ENCODE data around the gene TRAF7. TPM values are rescaled to one million over a fixed set of nuclear protein-coding genes. Genes with fewer than 3 reads are reported as not detected.
"Not testable (repeated sequence)": the region's sequence is repeated elsewhere in the genome, so short reads cannot be mapped to it uniquely, and the experiment has no call there.

Gene TRAF7
- total RNA-seq, 2 donors from 2014 or later: 102 to 131 TPM

DNA sequence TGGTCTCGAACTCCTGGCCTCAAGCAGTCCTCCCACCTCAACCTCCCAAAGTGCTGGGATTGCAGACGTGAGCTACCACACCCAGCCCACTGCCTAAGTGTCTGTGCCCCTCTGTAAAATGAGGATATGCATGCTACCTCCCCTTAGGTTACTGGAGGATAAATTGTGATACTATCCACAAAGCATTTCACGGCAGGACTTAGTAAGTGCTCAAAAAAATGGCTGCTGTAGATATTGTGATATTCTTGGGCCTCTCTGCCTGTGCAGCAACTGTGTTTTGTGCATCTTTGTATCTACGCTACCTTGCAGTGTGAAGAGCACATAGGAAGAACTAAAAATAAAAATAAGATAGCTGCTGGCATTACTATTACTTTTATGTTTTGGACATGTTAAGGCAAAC, 42.7 kb downstream of the TRAF7 start:
- Histone ChIP-seq H3K9me3 (no peaks in the 10 kb centered on the region), H3K9ac (ENCODE audit: low read depth in 2 of 2, low read length in 2 of 2) (no peak overlapping the region), H3K27ac (no peak overlapping the region), H3K4me3 (no peak overlapping the region), H3K4me1 (no peaks in the 10 kb centered on the region), H3K36me3 (no peaks in the 10 kb centered on the region), H3K27me3 (peaks cover 34% of the 10 kb centered on the region)
- intact Hi-C loops (cut with DNase I): no loop called here
- no peak for TF ChIP-seq CTCF (IDR thresholded peaks at IDR 0.05)
- no peak for DNase-seq

DNA sequence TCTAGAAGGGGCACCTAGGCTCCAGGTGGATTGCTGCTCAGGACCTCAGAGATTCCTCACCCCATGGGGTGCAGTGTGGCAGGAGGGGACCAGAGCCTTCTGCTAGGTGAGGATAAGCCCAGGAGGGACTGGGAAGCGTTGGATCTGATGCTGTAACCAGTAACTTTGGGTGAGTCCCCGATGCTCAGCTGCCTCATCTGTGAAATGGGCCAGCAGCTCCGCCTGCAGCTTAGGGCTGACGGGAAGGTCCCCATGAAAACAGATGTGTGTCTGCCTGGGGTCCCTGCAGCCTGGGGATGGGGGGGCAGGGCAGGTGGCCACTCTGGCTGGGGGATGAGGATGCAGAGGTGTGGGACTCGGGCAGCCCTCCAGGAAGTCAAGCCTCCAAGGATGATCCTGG, 43.5 kb downstream of the TRAF7 start:
- H3K9me3 ChIP-seq: no peaks in the 10 kb centered on the region
- H3K9ac ChIP-seq (ENCODE audit: low read depth in 2 of 2, low read length in 2 of 2): no peak overlapping the region
- no peaks in the 10 kb centered on the region for H3K36me3 ChIP-seq
- no peak for TF ChIP-seq CTCF (IDR thresholded peaks at IDR 0.05)
- no peak overlapping the region for H3K4me3 ChIP-seq
- H3K27me3 ChIP-seq: peaks cover 31% of the 10 kb centered on the region
- H3K4me1 ChIP-seq: no peaks in the 10 kb centered on the region
- no peak overlapping the region for H3K27ac ChIP-seq
- no peak for DNase-seq
- intact Hi-C loops (cut with DNase I): no loop called here

GRCh38 chr16:2199621-2200139, 44.1 kb downstream of the TRAF7 start:
- intact Hi-C loops (cut with DNase I): loop anchor here (10.0 kb wide), 1 partner anchor 315 kb away; the partner anchor contains the start of gene ATP6V0C
- no peak for DNase-seq
- H3K9me3 ChIP-seq: no peaks in the 10 kb centered on the region
- H3K4me3 ChIP-seq: no peak overlapping the region
- no peaks in the 10 kb centered on the region for H3K4me1 ChIP-seq
- H3K27ac ChIP-seq: no peak overlapping the region
- TF ChIP-seq CTCF (IDR thresholded peaks at IDR 0.05): no peak
- H3K36me3 ChIP-seq: no peaks in the 10 kb centered on the region
- H3K9ac ChIP-seq (ENCODE audit: low read depth in 2 of 2, low read length in 2 of 2): no peak overlapping the region
- peaks cover 25% of the 10 kb centered on the region for H3K27me3 ChIP-seq

DNA sequence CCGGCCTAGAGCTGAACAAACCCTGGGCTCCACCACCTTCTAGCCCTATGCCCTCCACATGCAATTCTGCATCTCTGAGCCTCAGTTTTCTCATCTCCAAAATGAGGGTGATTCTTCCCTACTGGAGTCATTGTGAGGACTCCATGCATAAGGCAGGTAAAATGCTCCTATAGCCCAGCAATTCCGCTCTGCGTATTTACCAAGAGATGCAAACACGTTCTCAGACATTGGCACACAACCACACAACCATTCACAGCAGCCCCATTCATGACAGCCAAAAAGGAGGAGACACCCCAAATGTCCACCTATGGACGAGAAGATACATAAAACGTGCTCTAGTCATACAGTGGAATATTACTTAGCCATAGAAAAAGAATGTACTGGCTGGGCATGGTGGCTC, 44.7 kb downstream of the TRAF7 start:
- no peak for TF ChIP-seq CTCF (IDR thresholded peaks at IDR 0.05)
- intact Hi-C loops (cut with DNase I): loop anchor here (10.0 kb wide), 1 partner anchor 314 kb away; the partner anchor contains the start of gene ATP6V0C
- no peak overlapping the region for H3K4me3 ChIP-seq
- DNase-seq: no peak
- no peak overlapping the region for H3K9ac ChIP-seq (ENCODE audit: low read depth in 2 of 2, low read length in 2 of 2)
- H3K27me3 ChIP-seq: peaks cover 19% of the 10 kb centered on the region
- H3K4me1 ChIP-seq: no peaks in the 10 kb centered on the region
- H3K27ac ChIP-seq: no peak overlapping the region
- H3K36me3 ChIP-seq: no peaks in the 10 kb centered on the region
- no peaks in the 10 kb centered on the region for H3K9me3 ChIP-seq

DNA sequence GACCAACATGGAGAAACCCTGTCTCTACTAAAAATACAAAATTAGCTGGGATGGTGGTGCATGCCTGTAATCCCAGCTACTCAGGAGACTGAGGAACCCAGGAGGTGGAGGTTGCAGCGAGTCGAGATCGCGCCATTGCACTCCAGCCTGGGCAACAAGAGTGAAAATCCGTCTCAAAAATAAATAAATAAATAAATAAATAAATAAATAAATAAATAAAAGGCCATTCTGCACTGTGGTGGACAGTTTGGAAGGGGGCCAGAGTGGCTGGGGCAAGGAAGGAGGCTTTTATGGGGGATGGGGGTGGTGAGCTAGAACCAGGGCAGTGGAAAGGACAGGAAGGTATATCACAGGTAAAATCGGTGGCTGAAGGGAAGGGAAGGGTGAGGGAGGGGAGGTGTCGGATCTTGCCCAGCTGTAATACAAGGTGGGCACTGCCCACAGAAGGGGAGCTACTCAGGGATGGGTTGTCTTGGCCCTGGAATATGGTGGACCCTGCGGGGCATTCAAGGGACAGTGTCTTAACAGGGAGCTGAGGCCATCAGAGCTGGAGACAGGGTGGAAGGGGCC, 47.6 kb downstream of the TRAF7 start:
- H3K4me3 ChIP-seq; H3K27me3 ChIP-seq; H3K9me3 ChIP-seq; H3K27ac ChIP-seq; H3K9ac ChIP-seq (ENCODE audit: low read depth in 2 of 2, low read length in 2 of 2); DNase-seq; H3K36me3 ChIP-seq: not testable (repeated sequence)
- intact Hi-C loops (cut with DNase I): loop anchor here (10.0 kb wide), 1 partner anchor 312 kb away; the partner anchor contains the start of gene ATP6V0C
- H3K4me1 ChIP-seq: peaks cover 12% of the 10 kb centered on the region

DNA sequence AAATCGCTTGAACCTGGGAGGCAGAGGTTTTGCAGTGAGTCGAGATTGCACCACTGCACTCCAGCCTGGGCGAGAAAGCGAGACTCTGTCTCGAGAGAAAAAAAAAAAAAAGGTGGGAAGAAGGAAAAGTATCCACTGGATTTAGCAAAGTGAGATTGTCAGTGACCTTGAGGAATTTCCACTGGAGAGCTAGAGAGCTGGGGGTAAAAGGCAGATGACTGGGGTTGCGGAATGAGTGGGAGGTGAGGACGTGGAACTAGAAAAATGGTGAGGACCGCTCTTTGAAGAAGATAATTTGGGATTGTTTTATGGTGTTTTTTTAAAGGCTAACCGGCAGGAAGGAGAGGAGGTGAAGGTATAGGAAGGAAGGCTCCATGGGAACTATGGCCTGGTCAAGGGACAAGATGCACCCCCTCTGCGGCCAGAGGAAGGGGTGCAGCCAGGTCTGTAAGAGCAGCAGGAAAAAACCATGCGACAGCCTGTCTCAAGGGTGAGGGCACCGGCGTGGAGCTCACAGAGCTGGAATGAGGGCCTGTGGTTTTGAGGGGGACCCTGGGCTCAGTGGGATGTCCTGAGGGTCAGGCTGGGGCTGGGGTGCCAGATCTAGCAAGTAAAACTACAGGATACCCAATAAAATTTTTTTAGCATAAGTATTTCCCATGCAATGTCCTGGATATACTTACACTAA, 49.0 kb downstream of the TRAF7 start:
- peaks cover 8% of the 10 kb centered on the region for H3K36me3 ChIP-seq
- intact Hi-C loops (cut with DNase I): loop anchor here (10.0 kb wide), 1 partner anchor 310 kb away; the partner anchor contains the start of gene ATP6V0C
- no peaks in the 10 kb centered on the region for H3K9me3 ChIP-seq
- no peak for TF ChIP-seq CTCF (IDR thresholded peaks at IDR 0.05)
- no peaks in the 10 kb centered on the region for H3K27me3 ChIP-seq
- peak overlapping the region; percentile 16 to 82 for H3K9ac ChIP-seq (ENCODE audit: low read depth in 2 of 2, low read length in 2 of 2)
- peak overlapping the region; percentile 92 for H3K27ac ChIP-seq
- H3K4me3 ChIP-seq: peak overlapping the region; percentile 58
- DNase-seq: no peak
- peaks cover 12% of the 10 kb centered on the region for H3K4me1 ChIP-seq

Data from colonic mucosa (tissue), 4 donors.